HG02981 (cell line): ENCODE data around the gene GRID2.

ENCODE experiments used
- ATAC-seq: cut with Tn5 transposase; IDR thresholded peaks from one replicate; pipeline ENCODE4 v1.9.1; 2021; ENCODE audit warnings: mild to moderate bottlenecking, moderate library complexity; ENCODE audit not compliant: unreplicated experiment

GRID2 gene

DNA sequence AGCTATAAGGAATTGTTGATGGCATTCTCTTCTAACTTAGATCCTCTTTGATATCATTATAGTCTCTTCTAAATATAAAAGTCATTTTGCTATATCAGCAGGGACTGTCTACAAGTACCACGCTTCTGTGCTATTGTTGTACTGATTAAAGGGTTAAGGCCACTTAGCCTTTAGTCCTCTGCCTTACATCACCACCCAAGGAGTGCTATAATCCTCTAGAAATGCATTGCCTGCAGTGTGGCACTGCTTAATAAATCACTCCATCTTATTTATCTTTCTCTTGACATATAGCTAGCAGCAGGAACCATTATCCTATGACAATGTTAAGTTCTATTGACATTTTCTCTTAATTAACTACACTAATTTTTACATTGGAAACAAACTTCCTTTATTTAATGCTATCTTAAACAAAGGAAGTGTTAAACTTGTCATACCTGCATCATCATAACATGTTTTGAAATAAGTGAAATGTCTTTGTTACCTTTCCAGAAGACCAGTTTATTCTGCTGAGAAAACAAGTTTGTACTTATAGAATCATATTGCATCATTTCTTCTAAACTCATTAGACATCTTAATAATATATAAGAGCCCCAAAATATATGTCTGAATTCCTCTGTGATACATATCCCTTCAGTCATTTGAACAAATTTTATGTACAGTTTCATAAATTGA lies 1163.9 kb downstream of the GRID2 start:
- ATAC-seq, result no peak

GRCh38 chr4:93469560-93469959 lies 1165.8 kb downstream of the GRID2 start:
- no peak for ATAC-seq

- no peak for ATAC-seq
Measured at GRCh38 chr4:93475730-93476129, 1172.0 kb downstream of the GRID2 start.

DNA sequence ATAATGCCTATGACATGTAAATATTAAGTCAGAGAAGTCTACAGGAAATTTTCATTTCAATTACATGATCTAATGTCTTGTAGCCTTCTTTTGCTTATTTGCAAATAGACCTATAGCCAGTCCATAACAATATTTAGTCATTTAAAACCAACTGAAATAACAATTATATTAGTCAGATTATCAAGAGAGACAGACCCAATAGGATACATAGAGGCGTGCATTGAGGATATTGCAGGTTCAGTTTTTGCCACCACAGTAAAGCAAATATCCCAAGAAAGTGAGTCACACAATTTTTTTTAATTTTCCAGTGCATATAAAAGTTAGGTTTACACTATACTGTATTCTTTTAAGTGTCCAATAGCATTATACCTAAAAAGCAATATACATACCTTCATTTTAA lies 1175.0 kb downstream of the GRID2 start:
- no peak for ATAC-seq

GRCh38 chr4:93480452-93480851 lies 1176.7 kb downstream of the GRID2 start:
- ATAC-seq, result no peak

DNA sequence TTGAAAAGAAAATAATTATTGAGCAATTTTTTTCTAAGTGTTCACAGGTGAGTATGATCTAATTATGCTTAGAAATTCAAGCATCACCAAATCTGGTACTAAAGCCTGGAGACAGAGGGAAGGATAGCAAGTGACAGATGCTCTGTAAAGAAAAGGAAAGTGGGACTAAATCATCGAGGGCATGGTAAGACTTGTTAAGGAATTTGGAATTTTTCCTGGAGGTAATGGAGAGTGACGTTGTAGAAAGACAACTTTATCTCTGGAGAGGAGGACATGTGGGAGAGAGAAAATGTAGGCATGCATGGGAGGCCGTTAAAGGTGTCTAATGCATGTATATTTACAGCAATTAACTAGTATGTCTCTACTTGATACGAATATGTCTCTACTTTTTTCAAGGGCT lies 1191.6 kb downstream of the GRID2 start:
- no peak for ATAC-seq

DNA sequence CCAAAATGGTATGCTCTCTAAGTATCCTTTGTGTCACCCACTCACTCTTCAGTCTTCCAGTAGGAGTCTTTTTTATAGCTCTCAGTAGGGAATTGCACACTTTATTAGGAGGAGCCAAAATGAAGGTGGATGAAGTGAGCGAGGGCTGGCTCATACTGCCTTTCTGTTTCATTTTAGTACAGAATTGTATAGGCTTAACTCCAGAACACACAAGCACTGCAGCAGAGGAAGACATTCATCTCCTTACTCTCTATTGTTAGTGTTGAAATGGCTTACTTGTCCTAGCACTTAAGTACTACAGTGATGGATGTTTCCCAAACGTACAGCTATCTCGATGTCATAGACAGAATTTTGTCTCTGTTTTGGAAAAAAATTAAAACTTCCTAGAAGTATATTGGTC lies 1197.5 kb downstream of the GRID2 start:
- no peak for ATAC-seq

DNA sequence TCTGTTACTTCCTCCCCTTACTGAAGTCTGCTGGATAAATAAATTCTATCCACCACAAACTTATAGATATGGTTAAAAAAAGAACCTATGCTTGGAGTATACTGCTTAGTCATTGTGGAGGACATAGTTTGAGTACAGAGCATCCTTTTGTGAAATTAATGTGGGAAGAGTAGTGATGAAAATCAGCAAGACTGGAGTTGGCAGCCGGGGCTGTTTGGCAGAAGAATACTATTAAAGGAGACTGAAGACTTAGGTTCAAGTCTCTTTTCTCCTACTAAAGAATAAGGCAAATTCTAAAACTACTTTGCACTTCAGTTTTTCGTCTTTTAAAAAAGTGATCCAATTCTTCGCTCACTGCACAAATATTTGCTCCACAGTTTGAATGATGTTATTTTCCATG lies 1198.2 kb downstream of the GRID2 start:
- no peak for ATAC-seq

- ATAC-seq, result no peak
Measured at GRCh38 chr4:93502991-93503390, 1199.2 kb downstream of the GRID2 start.

GRCh38 chr4:93513851-93514250 lies 1210.1 kb downstream of the GRID2 start:
- no peak for ATAC-seq

DNA sequence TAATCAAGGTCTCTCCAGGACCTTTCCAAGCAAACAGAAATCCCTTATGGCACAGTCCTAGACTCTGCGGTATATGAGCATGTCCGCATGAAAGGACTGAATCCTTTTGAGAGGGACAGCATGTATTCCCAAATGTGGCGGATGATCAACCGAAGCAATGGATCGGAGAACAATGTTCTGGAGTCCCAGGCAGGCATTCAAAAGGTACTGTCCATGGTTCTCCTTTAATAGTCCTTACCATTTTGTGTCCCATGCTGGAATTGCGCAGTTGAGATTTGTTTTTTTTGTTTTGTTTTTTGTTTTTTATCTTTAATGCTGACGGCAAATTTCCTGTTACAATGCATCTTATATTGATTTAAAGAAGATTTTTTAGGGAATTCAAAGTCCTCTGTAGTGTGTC lies 1211.4 kb downstream of the GRID2 start:
- ATAC-seq, result no peak

GRCh38 chr4:93529692-93530372 lies 1226.1 kb downstream of the GRID2 start:
- ATAC-seq, result no peak

DNA sequence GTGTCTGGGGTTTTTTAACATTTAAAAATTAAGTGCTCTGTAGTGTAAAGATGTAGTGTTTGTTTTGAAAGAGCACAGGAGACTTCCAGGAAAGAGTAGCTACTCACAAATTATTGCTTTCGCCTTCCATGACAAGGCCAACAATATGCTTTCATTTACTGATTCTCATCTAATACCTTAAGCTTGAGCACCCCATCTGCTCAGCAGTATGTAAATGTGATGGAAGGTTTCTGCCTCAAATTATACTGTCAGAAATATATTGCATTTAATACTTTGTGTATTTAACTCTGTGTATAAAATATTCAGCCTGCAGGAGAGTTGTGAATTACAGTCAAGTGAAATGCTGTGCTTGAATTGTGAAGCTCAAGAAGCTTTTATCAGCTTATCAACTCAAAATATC lies 1228.5 kb downstream of the GRID2 start:
- ATAC-seq, result no peak

DNA sequence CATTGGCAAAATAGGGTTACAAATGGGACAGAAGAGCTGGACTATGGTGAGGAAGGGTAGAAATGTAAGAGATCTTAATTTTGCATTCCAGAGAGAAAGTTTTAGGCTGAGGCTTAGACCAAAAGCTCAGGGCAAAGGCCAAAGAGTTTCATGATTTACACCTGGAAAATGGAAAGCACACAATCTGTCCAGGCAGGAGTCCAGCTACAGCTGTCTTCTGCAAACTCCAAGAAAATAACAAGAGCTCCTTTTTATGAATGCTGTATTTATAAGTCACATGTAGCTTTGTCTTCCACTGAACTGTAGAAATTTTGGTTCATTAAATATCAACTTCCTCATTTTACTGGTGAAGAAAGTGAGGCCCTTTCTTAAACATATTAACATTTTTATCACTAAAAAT lies 1236.8 kb downstream of the GRID2 start:
- ATAC-seq, result no peak

DNA sequence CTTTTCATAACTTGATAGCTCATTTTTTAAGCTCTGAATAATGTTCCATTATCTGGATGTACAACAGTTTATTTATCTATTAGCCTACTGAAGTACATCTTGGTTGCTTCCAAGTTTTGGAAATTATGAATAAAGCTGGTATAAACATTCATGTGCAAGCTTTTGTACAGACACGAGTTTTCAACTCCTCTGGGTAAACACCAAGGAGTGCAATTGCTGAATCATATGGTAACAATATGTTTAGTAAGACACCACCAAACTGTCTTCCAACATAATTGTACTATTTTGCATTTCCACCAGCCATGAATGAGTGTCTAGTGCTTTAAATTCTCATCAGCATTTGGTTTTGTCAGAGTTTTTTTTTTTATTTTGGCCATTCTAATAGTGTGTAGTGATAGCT lies 1258.1 kb downstream of the GRID2 start:
- no peak for ATAC-seq

- ATAC-seq, result no peak
Measured at GRCh38 chr4:93568758-93569157, 1265.0 kb downstream of the GRID2 start.

GRCh38 chr4:93573285-93573684 lies 1269.5 kb downstream of the GRID2 start:
- no peak for ATAC-seq

- ATAC-seq, result no peak
Measured at GRCh38 chr4:93578942-93579341, 1275.2 kb downstream of the GRID2 start.

DNA sequence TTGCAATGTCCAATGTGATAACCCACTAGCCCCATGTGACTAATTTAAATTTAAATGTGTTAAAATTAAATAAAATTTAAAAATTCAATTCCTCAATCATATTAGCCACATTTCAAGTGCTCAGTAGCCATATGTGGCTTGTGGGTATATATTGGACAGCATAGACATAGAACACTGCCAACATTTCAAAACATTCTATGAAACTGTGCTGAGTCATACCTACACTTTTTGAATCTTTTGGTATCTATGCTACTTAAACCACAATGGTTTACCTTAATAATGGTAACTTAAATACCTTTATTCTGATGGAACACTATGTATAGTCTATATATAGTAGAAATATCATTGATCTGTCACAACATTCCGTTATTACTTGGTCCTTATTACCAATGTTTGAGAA lies 1301.4 kb downstream of the GRID2 start:
- ATAC-seq, result no peak

GRCh38 chr4:93617606-93618005 lies 1313.8 kb downstream of the GRID2 start:
- no peak for ATAC-seq

- no peak for ATAC-seq
Measured at GRCh38 chr4:93633721-93634120, 1330.0 kb downstream of the GRID2 start.

GRCh38 chr4:93635943-93636342 lies 1332.2 kb downstream of the GRID2 start:
- no peak for ATAC-seq

DNA sequence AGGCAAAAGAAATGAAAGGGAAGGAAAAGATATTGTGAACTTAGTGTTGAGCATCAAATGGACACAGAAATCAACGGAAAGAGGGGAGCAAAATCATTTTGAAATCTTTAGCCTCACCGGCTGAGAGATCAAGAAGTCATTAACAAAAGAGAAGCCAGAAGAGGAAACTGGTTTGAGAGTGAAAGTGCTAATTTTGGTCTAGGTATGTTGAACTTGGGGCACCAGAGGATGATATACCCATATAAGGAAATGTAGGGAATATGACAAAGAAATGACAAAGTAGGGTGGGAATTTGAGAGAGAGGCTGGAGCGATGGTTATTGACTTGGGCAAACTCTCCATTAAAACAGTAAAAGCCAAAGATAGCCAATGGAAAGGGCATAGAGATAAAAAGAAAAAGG lies 1341.4 kb downstream of the GRID2 start:
- ATAC-seq, result no peak
